HG03571 (cell line): ENCODE results near the gene OR51V1.
A peak's percentile ranks its signal among the peaks of the same experiment; 100 is the strongest.
"Not testable (repeated sequence)": the region's sequence is repeated elsewhere in the genome, so short reads cannot be mapped to it uniquely, and the experiment has no call there.

ENCODE experiments used
- ATAC-seq: cut with Tn5 transposase; IDR thresholded peaks from one replicate; pipeline ENCODE4 v1.9.1; 2021; ENCODE audit not compliant: unreplicated experiment

The OR51V1 gene, protein sequence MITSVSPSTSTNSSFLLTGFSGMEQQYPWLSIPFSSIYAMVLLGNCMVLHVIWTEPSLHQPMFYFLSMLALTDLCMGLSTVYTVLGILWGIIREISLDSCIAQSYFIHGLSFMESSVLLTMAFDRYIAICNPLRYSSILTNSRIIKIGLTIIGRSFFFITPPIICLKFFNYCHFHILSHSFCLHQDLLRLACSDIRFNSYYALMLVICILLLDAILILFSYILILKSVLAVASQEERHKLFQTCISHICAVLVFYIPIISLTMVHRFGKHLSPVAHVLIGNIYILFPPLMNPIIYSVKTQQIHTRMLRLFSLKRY

DNA sequence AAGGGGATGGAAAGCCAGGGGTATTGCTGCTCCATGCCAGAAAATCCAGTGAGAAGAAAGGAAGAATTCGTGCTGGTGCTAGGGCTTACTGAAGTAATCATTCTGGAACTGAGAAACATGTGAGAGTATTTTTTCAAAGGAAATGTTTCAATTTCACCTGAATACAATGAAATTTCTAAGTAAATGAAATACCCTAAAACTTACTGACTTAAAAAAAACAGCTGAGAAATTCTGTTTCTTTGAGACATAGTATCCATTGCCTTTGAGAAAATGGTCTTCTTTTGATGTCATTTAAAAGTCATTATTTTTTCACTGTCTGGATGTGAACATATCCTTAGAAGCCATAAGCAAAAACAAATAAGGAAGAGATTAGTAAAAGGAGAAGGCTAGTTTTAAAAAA, at the start of gene OR51V1:
TSS of gene OR51V1 (minus strand) at position 101 of the 400 bp plus-strand sequence. CDS start at position 101, 0 bp downstream.
- ATAC-seq, result no peak

DNA sequence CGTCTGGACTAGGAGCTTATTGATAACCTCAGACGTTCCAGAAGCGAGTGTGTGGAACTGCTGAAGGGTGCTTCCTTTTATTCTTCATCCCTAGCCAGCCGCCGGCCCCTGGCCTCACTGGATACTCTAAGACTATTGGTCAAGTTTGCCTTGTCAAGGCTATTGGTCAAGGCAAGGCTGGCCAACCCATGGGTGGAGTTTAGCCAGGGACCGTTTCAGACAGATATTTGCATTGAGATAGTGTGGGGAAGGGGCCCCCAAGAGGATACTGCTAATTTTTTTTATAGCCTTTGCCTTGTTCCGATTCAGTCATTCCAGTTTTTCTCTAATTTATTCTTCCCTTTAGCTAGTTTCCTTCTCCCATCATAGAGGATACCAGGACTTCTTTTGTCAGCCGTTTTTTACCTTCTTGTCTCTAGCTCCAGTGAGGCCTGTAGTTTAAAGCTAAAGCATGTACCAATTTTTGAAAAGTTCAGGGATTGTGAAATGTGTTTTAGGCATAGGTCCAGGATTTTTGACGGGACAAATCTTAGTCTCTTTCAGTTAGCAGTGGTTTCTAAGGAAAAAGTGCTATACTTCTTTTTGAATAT, 49.4 kb upstream of the OR51V1 start, which contains the start of gene HBG1:
TSS of gene HBG1 (minus strand) at position 51 of the 590 bp plus-strand sequence. CDS start 53 bp downstream, outside the sequence.
- ATAC-seq, result not testable (repeated sequence)

DNA sequence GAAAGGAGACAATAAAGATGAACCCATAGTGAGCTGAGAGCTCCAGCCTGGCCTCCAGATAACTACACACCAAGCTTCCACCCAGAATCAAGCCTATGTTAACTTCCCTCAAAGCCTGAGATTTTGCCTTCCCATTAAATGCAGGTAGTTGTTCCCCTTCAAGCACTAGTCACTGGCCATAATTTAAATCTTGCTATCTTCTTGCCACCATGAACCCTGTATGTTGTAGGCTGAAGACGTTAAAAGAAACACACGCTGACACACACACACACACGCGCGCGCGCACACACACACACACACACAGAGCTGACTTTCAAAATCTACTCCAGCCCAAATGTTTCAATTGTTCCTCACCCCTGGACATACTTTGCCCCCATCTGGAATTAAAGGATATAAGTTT, 48.0 kb upstream of the OR51V1 start:
- ATAC-seq, result not testable (repeated sequence)

GRCh38 chr11:5247472-5248192, 47.1 kb upstream of the OR51V1 start:
- ATAC-seq, result no peak

- ATAC-seq, result no peak
Observed at GRCh38 chr11:5246772-5247471, 46.4 kb upstream of the OR51V1 start.

- no peak for ATAC-seq
Observed at GRCh38 chr11:5245155-5245554, 44.7 kb upstream of the OR51V1 start.

DNA sequence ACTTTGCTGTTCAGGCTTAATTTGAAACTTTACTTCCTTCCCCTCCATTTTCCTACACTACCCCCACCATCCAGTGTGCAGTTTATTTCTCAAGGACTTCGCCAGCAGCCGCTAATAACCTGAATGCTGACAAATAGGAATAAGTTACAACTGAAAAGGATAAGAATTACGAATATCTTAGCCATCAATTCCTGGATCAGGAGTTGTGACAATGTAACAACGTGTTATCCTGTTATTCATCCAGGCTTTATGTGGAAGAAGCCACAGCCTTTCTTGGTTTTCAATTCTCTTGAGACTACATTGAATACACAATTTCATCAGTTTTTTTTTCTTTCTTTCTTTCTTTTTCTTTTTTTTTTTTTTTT, 43.3 kb upstream of the OR51V1 start:
- no peak for ATAC-seq

- peak; percentile 75 for ATAC-seq
Observed at GRCh38 chr11:5242933-5243815, 42.7 kb upstream of the OR51V1 start.

DNA sequence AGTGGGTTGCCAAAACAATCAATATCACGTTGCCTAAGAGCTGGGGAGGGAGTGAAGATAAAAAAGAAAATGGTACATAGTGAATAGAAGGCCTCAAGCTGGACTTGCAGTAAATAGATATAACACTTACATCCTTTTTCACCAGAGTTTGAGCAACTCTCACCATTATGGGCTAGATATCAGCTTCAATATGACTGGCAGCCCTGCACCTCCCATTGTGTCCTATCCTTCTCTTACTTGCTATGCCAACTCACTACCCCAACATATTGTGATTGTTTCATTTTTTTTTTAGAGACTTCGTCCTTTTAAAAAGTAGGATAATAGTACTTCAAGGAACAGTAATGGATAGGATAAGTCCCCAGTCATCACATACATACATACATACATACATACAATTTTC, 41.7 kb upstream of the OR51V1 start:
- ATAC-seq, result no peak

DNA sequence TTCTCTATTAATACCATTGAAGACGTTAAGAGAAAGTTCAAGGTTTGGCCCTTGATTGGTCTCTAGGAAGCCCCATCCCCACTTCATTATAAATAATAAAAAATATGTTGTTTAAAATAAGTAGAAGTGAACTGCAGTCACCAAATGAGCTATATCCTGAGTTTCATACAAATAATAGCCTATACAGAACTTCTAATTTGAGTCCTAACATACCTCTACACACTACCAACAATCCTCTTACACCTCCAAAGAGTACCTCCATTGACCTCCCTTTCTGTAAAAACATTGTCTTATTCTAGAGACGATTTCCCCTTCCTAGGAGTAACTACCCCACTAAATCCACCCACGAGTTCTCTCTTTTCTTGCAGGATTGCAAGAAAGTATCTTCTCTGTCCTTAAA, 41.0 kb upstream of the OR51V1 start:
- ATAC-seq, result no peak

- no peak for ATAC-seq
Observed at GRCh38 chr11:5240458-5240857, 40.0 kb upstream of the OR51V1 start.

- ATAC-seq, result no peak
Observed at GRCh38 chr11:5240056-5240455, 39.6 kb upstream of the OR51V1 start.

DNA sequence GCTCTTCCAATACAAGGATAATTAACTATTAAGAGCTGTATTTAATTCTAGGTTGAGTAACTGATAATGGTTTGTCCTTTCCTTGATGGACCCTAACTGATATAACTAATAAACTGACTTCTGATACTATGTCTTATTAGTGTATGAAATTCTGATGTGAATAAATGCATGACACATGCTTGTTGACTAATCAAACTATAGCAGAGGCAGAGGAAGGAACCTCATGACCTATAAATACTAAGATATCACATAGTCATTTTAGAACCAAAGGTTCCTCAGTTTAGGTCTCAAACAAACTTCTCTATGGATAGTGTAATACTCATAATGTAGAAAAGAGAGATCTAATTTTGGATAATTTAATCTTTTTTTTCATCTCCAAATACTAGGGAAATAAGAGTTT, 38.6 kb upstream of the OR51V1 start:
- no peak for ATAC-seq

- ATAC-seq, result no peak
Observed at GRCh38 chr11:5238486-5238885, 38.0 kb upstream of the OR51V1 start.

GRCh38 chr11:5237420-5237819, 36.9 kb upstream of the OR51V1 start:
- no peak for ATAC-seq

GRCh38 chr11:5235364-5236095, 35.0 kb upstream of the OR51V1 start:
- ATAC-seq, result no peak

- peak; percentile 88 for ATAC-seq
Observed at GRCh38 chr11:5234381-5234834, 33.9 kb upstream of the OR51V1 start, which contains the start of gene HBD. Gene HBD, minus strand, starts transcription at chr11:5234483. Its CDS starts 50 bp downstream, at chr11:5234433.

GRCh38 chr11:5233307-5233706, 32.8 kb upstream of the OR51V1 start:
- no peak for ATAC-seq

- no peak for ATAC-seq
Observed at GRCh38 chr11:5232821-5233220, 32.3 kb upstream of the OR51V1 start.

GRCh38 chr11:5232176-5232575, 31.7 kb upstream of the OR51V1 start:
- ATAC-seq, result no peak
